ENCODE results near the gene CRABP2.

The CRABP2 gene

DNA sequence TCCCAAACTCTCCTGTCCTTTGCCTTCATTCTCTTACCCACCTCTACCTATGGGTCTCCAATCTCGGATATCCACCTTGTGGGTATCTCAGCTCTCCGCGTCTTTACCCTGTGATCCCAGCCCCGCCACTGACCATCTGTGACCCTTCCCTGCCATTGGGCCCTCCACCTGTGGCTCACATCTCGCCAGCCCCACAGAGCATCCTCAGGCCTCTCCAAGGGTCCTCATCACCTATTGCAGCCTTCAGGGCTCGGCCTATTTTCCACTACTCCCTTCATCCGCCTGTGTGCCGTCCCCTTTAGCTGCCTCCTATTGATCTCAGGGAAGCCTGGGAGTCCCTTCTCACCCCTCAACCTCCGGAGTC, 52.4 kb downstream of the CRABP2 start:
- Histone ChIP-seq H3K36me3 (ENCODE audit: control insufficient read depth, insufficient read depth, low read length) (no peaks in the 10 kb centered on the region), H3K27ac (ENCODE audit: low read length) (no peak overlapping the region), H3K4me1 (ENCODE audit: control insufficient read depth, insufficient read depth, low read length) (peaks cover 2% of the 10 kb centered on the region), H3K9me3 (ENCODE audit: control insufficient read depth, insufficient read depth, low read length) (no peaks in the 10 kb centered on the region), H3K4me3 (ENCODE audit: low read length) (no peak overlapping the region), H3K27me3 (ENCODE audit: control insufficient read depth, insufficient read depth, low read length) (peaks cover 2% of the 10 kb centered on the region; the same call in 1 of the 2 replicates)
- no peak for DNase-seq (ENCODE audit: low read depth, low spot score)
- WGBS (ENCODE audit: insufficient coverage, insufficient read length): no CpG with 5 or more reads among the region's 9 CpGs

- Histone ChIP-seq H3K9me3 (ENCODE audit: control insufficient read depth, insufficient read depth, low read length) (no peaks in the 10 kb centered on the region), H3K27me3 (ENCODE audit: control insufficient read depth, insufficient read depth, low read length) (peaks cover 2% of the 10 kb centered on the region; the same call in 1 of the 2 replicates), H3K4me1 (ENCODE audit: control insufficient read depth, insufficient read depth, low read length) (peaks cover 2% of the 10 kb centered on the region), H3K27ac (ENCODE audit: low read length) (no peak overlapping the region), H3K4me3 (ENCODE audit: low read length) (no peak overlapping the region), H3K36me3 (ENCODE audit: control insufficient read depth, insufficient read depth, low read length) (no peaks in the 10 kb centered on the region)
- DNase-seq (ENCODE audit: low read depth, low spot score): no peak
- no CpG with 5 or more reads among the region's 16 CpGs for WGBS (ENCODE audit: insufficient coverage, insufficient read length)
These were observed 53.0 kb downstream of the CRABP2 start for GRCh38 chr1:156652131-156652991.

All from iPS DF 6.9 (cell line).